ENCODE measurements around the gene ADCY9.
"Not testable (repeated sequence)": the region's sequence is repeated elsewhere in the genome, so short reads cannot be mapped to it uniquely, and the experiment has no call there.

Gene ADCY9

DNA sequence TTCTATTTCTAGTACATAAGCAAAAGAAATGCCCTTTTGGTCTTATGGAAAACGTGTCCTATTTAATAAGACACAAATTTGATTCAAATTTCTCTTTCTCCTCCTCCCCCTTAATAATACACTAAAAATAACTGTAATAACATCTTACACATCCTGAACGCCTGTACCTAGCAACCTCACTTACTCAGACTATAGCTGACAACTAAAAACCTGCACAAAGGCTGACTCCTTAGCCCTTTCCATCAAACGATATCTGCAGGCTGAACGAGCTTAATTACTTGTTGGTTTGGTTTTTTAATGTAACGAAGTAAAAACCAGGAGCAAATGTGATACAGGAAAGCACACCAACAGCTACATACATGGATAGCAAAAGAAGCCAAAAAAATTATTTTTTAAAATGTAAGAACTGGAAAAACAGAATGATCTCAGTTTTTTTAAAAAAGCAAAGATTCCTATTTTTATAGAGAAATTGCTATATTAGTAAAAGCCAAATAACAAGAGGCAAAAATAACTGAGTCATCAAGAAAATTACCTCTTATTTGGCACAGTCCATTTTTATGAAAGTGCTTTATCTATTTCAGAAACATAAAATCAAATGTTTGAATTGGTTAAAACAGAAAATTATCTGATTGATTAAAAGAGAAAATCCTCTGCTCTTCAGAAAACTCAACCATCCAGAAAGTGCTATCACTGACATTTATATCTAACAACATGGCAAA, 23.5 kb downstream of the ADCY9 start:
- no peak for DNase-seq

DNA sequence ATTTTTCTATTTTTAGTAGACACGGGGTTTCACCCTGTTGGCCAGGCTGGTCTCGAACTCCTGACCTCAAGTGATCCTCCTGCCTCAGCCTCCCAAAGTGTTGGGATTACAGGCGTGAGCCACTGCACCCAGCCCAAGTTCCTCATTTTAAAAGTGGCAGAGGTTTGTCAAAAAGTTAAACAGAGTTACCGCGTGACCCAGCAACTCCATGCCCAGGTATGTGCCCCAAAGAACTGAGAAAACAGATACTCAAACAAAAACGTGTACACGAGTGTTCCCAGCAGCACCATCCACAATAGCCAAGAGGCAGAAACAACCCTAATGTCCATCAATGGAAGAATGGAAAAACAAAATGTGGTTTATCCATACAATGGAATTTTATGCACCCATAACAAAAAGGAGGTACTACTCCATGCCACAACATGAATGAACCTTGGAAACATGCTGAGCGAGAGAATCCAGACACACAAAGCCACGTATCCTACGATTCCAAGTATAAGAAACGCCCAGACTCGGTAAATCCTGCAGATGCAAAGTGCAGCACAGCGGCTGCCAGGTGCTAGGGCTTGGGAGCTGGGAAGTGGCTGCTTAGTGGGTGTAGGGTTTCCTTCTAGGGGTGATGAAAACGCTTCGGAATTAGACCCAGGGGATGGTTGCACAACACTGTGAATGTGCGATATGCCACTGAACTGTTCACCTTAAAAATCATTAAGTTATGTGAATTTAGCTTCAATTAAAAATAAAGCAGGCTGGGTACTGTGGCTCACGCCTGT, 24.8 kb downstream of the ADCY9 start:
- DNase-seq: no peak

DNA sequence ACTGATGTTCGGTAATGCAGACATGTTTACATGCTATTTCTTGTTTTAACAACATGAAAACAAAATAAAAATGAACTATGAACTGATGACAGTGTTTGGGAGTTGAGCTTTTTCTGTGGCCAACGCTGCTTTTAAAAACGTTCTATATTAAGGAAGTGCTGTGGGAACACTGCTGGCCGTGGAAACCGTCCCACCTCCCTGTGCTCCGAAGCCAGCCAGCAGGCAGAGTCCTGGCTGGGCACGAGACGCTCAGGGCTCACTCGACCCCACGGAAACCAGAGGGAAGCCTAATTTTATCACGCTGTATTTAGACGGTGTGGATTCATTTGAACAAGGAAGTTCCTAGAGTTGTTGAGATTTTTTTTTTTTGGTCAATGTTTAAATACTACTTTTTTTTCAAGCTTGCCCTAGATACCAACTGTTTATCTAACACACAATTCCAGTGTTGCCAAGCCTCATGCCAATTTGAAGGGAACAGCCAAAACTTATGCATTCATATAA, 25.8 kb downstream of the ADCY9 start:
- no peak for DNase-seq

DNA sequence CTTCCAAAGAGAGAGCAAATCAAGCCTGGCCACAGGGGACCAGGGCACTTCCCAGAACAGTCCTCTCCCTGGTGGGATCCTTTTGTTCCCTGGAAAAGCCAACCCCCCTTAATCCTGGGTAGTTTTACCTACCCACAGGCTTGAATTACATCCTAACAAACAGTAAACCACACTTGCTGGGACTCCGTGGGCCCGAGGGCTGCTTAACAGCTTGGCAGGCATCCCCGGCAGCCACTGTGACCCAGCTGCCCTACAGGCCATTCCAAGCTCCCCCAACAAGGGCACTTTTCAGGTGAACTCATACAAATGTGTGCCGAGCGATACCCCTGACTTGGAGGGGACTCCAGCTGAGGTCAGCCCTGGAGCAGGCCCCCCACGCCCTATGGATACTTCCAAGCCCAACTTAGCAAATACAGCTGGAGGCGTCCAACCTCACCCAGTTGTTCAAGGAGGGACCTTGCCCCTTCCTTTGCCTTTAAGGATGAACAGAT, 26.4 kb downstream of the ADCY9 start:
- DNase-seq: no peak

DNA sequence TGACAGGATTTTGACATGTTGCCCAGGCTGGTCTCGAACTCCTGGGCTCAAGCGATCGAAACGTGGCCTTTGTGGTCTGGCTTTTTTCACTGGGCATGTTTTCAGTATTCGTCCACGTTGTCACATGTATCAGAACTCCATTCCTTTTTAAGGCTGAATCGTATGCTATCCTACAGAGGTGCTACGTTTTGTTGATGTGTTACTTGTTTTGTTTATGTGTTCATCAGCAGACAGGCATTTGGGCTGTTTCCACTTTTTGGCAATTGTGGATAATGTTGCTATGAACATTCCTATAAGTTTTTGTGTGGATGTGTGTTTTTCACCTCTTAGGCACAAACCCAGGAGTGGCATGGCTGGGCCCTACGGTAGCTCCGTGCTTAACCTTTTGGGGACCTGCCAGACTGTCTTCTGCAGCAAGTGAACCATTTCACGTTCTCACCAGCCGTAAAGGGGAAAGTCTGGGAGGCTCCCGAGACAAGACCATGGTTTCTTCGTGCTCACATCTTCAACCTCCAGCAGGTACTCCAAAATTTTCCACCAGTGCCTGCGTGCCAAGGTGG, 26.9 kb downstream of the ADCY9 start:
- no peak for DNase-seq

DNA sequence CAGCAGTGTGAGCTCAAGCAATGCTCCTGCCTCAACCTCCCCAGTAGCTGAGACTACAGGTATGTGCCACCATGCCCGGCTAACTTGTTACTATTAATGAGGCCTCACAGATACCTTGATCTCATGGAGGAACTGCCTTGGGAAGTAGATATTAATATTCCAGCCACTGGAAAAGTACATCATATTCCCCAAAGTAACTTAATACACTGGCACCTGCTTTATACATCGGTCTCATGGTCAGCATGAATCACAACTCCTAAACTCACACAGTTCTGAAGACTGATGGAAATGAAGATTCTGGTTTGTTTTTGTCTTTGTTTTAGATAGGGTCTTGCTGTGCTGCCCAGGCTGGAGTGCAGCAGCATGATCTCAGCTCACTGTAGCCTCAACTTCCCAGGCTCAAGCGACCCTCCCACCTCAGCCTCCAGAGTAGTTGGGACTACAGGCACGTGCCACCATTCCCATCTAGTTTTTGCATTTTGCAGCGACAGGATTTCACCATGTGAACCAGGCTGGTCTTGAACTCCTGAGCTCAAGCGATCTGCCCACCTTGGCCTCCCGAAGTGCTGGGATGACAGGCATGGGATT, 28.2 kb downstream of the ADCY9 start:
- DNase-seq: no peak

DNA sequence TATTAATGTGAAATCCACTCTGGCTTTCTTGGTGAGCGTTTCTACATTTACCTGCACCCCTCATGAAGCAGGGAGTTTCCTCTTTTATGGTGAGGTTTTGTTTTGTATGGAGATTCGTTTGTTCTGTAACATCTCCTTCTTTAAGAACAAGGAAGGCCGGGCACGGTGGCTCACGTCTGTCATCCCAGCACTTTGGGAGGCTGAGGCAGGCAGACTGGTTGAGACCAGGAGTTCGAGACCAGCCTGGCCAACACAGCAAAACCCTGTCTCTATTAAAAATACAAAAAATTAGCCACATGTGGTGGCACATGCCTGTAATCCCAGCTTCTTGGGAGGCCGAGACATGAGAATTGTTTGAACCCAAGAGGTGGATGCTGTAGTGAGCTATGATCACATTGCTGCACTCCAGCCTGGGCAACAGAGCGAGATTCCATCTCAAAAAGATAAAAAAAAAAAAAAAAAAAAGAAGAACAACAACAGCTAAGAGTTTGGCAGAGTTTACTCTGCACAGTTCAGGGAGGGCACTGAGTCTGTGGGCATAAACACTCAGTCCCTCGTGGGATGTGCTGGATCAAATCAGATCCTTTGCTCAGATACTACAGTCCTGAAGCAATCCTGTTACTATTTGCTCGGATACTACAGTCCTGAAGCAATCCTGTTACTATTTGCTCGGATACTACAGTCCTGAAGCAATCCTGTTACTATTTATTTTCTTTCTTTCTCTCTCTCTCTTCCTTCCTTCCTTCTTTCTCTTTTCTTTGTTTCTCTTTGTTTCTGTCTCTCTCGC, 28.9 kb downstream of the ADCY9 start:
- no peak for DNase-seq

DNA sequence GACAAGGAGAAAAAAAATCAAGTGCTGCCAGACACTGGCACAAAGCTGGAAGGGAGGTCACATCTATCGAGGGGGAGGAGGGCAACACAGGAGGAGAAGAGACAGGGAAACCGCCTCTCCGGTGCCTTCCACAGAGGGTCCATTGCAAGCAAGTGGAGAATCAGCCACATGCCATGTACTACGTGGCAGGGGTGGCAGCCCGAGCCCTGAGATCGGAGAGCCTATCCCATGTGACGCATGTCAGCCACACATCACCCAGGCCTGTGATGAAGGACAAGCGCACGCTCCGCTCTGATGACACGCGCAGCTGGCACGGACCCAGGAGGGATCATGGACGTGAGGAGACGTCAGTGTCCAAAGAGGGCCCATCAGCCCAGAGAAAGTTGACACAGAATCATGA, 30.1 kb downstream of the ADCY9 start:
- no peak for DNase-seq

DNA sequence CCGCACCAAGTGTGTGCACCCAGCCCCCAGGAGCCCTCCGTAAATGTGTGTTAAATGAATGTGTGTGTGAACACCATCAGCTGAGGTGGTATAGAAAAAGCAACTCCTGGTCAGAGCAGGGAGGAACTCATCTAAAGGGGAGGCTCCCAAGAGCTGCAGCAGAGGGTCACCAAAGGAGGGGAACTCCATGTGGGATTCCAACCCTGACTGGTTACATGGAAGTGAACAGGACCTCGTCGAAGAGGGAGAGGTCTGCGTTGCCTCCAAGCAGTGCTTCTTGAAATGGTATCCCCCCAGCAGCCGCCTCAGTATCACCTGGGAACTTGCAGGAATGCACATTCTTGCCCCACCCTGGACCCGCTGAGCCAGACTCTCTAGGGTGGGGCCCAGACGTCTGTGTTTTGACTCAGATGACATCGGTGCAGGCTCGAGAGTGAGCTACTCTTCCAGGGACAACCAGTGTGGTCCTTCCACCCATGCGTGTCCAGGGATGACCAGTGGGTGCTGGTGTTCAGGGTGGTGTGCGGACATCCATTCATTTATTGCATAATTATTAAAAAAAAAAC, 30.8 kb downstream of the ADCY9 start:
- DNase-seq: no peak

DNA sequence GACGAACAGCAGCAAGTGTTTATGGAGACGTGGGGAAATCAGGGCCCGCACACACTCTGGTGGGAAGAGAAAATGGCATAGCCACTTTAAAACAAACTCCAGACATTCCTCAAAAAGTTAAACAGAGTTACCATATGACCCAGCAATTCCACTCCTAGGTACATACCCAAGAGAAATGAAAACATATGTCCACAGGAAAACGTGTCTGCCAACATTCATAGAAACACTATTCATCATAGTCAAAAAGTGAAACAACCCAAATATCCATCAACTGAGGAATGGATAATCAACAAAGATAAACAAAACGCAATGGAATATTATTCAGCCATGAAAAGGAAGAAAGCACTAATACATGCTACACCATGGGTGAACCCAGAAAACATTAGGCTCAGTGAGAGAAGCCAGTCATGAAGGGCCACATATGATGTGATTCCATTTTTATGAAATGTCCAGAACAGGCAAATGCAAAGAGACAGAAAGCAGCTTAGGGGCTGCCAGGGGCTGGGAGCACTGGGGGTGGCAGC, 32.8 kb downstream of the ADCY9 start:
- no peak for DNase-seq

DNA sequence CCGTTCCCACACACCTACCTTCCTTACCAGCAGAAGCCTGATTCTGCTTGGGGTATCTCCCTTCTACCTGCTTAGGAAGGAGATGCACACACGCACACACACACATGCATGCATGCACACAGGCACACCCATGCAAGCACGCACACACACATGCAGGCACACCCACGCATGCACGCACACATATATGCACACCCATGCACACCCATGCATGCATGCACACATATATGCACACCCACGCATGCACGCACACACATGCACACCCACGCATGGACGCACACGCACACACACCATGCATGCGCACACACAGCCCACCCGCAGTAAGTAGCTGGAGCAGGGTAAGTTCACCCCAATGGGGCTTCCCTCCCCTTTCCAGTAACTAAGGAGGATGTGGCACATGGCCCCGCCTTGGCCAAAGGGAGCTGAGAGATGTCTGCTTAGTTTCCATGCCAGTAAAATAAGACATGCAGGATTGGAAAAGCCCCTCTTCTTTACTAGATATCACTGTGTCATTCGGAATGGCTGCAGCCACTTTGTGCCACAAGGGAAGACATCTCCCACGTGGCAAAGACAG, 33.7 kb downstream of the ADCY9 start:
- no peak for DNase-seq

DNA sequence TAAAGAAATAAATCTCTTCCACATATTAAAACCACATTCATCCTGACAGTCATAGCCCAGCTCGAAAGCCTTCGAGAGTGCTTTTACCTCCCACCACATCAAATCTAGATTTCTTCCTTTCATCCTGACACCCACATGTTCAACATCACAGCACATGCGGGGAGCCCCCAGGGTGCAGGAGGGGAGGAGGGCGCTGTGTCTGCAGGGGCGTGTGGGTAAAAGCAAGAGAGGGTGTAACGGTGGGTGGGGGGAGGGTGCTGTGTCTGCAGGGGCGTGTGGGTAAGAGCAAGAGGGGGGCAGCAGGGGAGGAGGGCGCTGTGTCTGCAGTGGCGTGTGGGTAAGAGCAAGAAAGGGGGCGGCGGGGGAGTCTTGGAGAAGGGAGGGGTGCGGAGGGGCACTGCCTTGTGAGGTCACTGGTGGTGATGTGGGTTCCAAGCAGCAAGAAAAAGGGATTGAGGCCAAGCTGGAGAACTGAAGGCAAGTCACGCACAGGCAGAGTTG, 34.7 kb downstream of the ADCY9 start:
- DNase-seq: peak; percentile 6

DNA sequence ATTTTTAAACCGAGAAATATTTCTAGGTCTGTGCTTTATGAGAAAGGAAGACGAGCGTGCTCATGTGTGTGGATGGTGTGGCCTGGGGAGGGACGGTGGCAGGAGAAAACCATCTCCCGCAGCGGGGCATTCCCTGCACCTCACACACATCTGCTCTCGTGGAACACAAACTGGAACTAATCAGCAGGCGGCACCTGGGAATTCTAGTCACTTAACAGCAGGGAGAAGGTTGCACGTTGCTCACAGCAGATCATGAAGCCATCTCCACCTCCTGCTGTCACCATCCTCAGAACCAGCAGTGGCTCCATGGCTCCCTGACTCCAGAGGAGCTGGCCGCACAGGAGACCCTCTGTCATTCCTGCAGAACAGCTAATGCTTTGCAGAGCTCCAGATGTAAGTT, 35.2 kb downstream of the ADCY9 start:
- DNase-seq: no peak

DNA sequence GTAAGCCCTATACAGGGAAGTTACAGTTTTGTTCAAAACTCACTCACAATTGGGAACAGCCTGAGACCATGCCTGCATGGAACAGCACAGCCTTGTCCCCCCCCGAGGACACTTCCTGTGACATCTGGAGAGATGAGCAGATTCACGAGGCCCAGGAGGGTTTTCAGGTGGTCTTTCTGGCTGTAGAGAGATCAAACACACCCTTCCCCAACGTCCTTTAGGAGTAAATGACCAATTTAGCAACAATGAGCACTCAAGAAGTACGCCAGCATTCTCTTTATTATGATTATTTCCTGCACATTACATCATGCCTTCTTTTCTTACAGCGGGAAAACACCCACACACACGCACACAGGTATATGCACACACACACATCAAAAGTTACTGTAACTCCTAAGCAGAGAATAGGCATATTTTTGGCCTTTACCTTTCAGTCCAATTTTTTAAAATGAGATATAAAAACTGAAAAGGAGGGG, 39.0 kb downstream of the ADCY9 start:
- no peak for DNase-seq

DNA sequence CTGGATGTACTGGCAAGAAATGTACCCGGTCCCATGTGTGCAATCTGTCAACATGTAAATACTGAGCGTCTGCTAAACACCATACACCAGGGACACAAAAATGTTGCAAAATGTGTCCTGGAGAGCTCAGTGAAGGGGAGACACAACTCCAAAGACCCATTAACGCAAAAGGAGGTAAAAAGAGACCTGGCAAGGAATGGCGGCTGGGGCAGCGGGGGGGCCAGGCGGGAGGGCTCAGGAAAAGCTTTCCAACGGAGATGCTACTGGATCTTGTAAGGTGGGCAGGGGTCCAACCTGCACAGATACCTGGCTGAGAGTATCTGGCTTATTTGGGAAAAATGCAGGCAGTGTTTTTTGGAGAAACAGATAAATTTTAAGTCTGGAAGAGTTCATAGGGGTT, 40.7 kb downstream of the ADCY9 start:
- no peak for DNase-seq

DNA sequence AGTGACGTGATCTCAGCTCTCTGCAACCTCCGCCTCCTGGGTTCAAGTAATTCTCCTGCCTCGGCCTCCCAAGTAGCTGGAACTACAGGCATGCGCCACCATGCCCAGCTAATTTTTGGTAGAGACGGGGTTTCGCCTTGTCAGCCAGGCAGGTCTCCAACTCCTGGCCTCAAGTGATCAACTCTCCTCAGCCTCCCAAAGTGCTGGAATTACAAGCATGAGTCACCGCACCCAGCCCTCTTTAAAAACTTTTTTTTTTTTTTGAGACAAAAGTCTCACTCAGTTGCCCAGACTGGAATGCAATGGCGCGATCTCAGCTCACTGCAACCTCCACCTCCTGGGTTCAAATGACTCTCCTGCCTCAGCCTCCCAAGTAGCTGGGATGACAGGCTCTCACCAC, 43.1 kb downstream of the ADCY9 start:
- not testable (repeated sequence) for DNase-seq

DNA sequence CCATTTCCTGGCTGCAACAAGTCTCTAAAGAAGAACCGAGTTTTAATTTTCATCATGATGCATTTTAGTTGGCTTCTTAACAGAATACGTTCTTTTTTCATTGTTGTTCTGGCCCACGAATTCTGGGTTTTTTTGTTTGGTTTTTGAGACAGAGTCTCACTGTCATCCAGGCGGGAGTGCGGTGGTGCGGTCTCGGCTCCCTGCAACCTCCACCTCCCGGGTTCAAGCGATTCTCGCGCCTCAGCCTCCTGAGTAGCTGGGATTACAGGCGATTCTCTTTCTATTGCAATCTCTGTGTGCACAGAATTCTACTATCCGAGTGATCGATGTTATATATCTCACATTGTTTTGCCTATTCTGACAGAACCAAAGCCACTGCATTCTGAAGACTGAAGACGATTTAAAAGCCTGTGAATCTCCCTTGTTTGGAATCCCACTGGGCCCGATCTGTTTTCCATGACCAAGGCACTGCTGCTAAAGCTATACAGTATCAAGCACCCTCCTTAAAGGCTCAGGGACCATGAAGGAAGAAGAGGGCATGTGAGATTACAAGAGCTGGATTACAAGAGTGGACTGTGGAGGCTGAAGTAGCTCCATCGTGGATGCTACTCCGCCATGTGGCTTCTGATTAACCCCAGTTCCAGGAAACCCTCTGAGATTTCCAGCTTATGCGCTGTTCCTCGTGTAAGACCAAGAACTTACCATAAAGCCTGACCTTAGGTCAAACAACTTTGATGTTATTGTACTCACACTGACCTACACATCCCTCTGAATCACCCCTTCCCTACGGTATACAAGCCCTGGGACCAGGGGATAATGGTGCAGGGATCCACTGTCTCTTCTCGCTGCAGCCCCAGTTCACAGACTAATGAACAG, 44.3 kb downstream of the ADCY9 start:
- DNase-seq: no peak

DNA sequence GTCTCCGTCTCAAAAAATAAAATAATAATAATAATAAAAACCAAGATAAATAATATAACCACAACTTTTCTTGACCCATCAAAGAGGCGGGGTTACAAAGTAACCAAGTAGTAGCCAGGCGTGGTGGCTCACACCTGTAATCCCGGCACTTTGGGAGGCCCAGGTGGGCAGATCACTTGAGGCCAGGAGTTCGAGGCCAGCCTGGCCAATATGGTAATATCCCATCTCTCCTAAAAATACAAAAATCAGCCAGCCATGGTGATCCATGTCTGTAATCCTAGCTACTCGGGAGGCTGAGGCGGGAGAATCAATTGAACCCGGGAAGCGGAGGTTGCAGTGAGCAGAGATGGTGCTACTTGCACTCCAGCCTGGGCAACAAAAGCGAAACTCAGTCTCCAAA, 45.3 kb downstream of the ADCY9 start:
- DNase-seq: no peak

DNA sequence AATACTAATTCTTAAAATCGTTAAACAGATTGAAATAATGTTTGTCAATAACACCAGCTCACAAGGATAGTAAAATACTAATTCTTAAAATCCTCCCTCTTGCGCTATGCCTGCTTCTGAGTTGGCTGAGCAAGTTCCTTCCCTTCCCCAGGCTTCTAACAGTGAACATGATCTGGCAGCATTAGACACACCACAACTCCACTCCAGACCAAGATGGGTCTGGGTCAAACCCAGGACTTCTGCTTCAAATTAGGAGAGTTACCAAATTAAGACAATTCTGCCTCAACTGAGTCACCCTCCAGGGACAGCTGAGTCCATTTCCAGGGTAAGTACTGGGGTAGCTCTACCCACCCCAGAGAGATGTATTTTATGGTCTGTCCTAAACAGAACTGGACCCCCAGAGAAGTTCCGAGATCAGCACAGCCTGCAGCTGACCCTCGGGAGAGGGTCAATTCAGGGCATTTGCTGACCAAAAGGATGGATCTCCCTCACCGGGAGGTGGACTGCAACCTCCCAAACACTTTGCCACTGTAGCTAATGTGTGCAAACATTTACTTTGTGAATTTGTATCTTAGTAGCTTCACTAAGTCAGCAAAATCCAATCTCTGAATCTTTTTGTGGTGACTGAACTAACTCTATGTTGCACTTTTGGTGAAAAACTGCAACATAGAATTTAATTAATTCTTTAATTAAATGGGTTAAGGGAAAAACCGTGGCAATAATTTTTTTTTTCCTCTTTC, 48.8 kb downstream of the ADCY9 start:
- no peak for DNase-seq

DNA sequence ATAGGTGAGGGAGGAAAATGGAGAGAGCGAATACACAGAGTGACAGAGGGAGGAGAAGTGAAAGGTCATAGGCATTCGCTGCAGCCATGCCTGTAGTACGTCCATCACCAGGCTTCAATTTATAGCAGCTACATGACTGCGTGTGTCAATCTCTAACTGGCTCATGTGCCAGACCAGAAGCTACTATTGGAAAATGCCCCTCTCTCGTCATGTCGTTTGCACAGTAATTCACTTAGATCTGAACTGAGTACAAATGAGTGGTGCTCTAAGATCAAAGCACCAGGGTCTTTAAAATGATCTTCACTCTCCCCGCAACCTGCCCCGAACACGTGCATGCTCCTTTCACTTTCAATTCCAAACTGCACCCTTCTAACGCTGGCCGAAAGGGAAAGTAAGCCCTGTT, 51.3 kb downstream of the ADCY9 start:
- peak; percentile 56 for DNase-seq

Data from CD4-positive, alpha-beta T cell treated with Interleukin-4 for 4 hours (primary cell).